GM12891 (cell line): ENCODE measurements around the gene DECR2.
"Not testable (repeated sequence)": the region's sequence is repeated elsewhere in the genome, so short reads cannot be mapped to it uniquely, and the experiment has no call there.

Experiments used
- PAX5 ChIP-seq: IDR thresholded peaks from 2 replicates; pipeline ENCODE4 v1.6.1; 2011; ENCODE audit warnings: low read length, moderate library complexity, mild to moderate bottlenecking; ENCODE audit not compliant: insufficient read depth, severe bottlenecking
- POLR2A ChIP-seq: IDR thresholded peaks from 2 replicates; pipeline ENCODE4 v1.6.1; 2011; ENCODE audit warnings: low read depth, low read length, control low read depth
- POLR2AphosphoS5 ChIP-seq: IDR thresholded peaks from 2 replicates; pipeline ENCODE4 v1.6.1; 2011; ENCODE audit warnings: low read depth, low read length, control low read depth
- TAF1 ChIP-seq: IDR thresholded peaks from 2 replicates; pipeline ENCODE4 v1.6.1; 2011; ENCODE audit warnings: low read depth, low read length, control low read depth

GRCh38 chr16:387761-388666, 13.7 kb upstream of the DECR2 start:
- not testable (repeated sequence) for TF ChIP-seq TAF1, POLR2AphosphoS5, POLR2A, PAX5
